Daoy (cell line): ENCODE measurements around the gene RALB. TPM values are rescaled to one million over a fixed set of nuclear protein-coding genes. Genes with fewer than 3 reads are reported as not detected.
"Not testable (repeated sequence)": the region's sequence is repeated elsewhere in the genome, so short reads cannot be mapped to it uniquely, and the experiment has no call there.

Source experiments
- DNase-seq: peaks from one replicate; pipeline ENCODE4 v3.0.0-alpha.2; 2015; ENCODE audit warnings: low read depth
- total RNA-seq: library from RNA; depleted of rRNA; stranded (reverse); fragments of >200 nt; shearing (Covaris generic); gene quantifications from 2 replicates; pipeline ENCODE4 v1.2.3, GENCODE V29; 2014

RALB gene
- total RNA-seq, 1 experiment from 2014 or later = 39.5 TPM

- no peak for DNase-seq
Measured at GRCh38 chr2:120315367-120316033, 62.8 kb downstream of the RALB start.

GRCh38 chr2:120316071-120316470 lies 63.4 kb downstream of the RALB start:
- no peak for DNase-seq

- no peak for DNase-seq
Measured at GRCh38 chr2:120316528-120317179, 64.0 kb downstream of the RALB start.

- no peak for DNase-seq
Measured at GRCh38 chr2:120317180-120317533, 64.5 kb downstream of the RALB start.

GRCh38 chr2:120317916-120318315 lies 65.3 kb downstream of the RALB start:
- no peak for DNase-seq

- no peak for DNase-seq
Measured at GRCh38 chr2:120318626-120319025, 66.0 kb downstream of the RALB start.

- no peak for DNase-seq
Measured at GRCh38 chr2:120319123-120319522, 66.5 kb downstream of the RALB start.

- DNase-seq = no peak
Measured at GRCh38 chr2:120319686-120320317, 67.2 kb downstream of the RALB start.

- DNase-seq = no peak
Measured at GRCh38 chr2:120320318-120320851, 67.7 kb downstream of the RALB start.

- DNase-seq = not testable (repeated sequence)
Measured at GRCh38 chr2:120320887-120321556, 68.4 kb downstream of the RALB start.

GRCh38 chr2:120321721-120322284 lies 69.2 kb downstream of the RALB start:
- DNase-seq = no peak

GRCh38 chr2:120322329-120322728 lies 69.7 kb downstream of the RALB start:
- DNase-seq = no peak

- no peak for DNase-seq
Measured at GRCh38 chr2:120323214-120323613, 70.6 kb downstream of the RALB start.

GRCh38 chr2:120323807-120324399 lies 71.3 kb downstream of the RALB start:
- DNase-seq = no peak

GRCh38 chr2:120324933-120325332 lies 72.3 kb downstream of the RALB start:
- no peak for DNase-seq

GRCh38 chr2:120326066-120326465 lies 73.4 kb downstream of the RALB start:
- no peak for DNase-seq

- no peak for DNase-seq
Measured at GRCh38 chr2:120330946-120331822, 78.5 kb downstream of the RALB start.

- DNase-seq = no peak
Measured at GRCh38 chr2:120331903-120332302, 79.3 kb downstream of the RALB start.

GRCh38 chr2:120332384-120332783 lies 79.7 kb downstream of the RALB start:
- DNase-seq = no peak

- no peak for DNase-seq
Measured at GRCh38 chr2:120334068-120334467, 81.4 kb downstream of the RALB start.

- DNase-seq = no peak
Measured at GRCh38 chr2:120336749-120337148, 84.1 kb downstream of the RALB start.
